GM21825 (cell line): ENCODE measurements around the gene MRPL53.
"Not testable (repeated sequence)": the region's sequence is repeated elsewhere in the genome, so short reads cannot be mapped to it uniquely, and the experiment has no call there.

Experiments
- ATAC-seq: cut with Tn5 transposase; IDR thresholded peaks from one replicate; pipeline ENCODE4 v1.9.1; 2021; ENCODE audit warnings: mild to moderate bottlenecking, moderate library complexity; ENCODE audit not compliant: unreplicated experiment

The MRPL53 gene

DNA sequence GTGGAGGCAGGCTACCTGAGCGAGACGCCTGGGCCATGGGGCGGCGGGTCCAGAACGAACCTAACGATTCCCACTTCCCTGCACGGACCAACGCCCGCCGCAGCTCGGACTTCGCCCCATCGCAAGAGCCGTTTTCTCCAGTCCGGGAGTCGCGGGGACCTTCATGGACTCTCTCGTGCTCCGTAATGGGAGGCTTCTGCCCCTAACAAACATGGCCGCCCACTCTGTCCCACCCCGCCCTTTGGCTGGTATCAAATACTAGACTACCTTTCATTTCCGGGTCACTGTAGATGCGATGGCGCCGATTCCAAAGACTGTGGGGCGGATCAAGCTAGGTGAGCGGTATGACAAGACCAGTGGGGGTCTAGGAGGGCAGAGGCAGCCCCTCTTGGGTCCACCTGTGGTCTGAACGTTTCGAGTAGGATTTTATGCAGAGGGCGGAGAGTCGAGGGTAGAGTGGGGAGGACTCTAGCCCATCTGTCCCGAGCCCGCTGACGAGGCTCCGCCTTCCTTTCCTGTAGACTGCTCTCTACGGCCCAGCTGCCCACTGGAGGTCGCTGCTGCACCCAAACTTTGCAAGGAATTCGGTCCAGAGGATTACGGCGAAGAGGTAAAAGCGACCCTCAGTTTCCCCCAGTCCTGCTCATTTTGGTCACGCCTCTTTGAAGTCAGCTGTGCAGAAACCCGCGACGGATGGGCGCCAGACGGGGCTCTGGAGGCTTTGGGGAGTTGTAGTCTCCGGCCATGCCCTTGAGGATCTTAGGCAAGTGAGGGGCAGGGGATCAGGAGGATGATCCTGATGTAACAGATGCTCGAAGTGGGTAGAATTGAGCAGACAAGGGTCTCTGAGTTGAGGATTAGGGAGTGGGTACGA, 10.6 kb upstream of the MRPL53 start, which contains the start of the genes CCDC142 and TTC31:
CCDC142 (minus strand) TSS at position 198 of the 874 bp plus-strand sequence; CDS start at position 37, 161 bp downstream.
TTC31 (plus strand) TSS at position 281 of the 874 bp plus-strand sequence; CDS start at position 296, 15 bp downstream.
- ATAC-seq: peak; percentile 87

DNA sequence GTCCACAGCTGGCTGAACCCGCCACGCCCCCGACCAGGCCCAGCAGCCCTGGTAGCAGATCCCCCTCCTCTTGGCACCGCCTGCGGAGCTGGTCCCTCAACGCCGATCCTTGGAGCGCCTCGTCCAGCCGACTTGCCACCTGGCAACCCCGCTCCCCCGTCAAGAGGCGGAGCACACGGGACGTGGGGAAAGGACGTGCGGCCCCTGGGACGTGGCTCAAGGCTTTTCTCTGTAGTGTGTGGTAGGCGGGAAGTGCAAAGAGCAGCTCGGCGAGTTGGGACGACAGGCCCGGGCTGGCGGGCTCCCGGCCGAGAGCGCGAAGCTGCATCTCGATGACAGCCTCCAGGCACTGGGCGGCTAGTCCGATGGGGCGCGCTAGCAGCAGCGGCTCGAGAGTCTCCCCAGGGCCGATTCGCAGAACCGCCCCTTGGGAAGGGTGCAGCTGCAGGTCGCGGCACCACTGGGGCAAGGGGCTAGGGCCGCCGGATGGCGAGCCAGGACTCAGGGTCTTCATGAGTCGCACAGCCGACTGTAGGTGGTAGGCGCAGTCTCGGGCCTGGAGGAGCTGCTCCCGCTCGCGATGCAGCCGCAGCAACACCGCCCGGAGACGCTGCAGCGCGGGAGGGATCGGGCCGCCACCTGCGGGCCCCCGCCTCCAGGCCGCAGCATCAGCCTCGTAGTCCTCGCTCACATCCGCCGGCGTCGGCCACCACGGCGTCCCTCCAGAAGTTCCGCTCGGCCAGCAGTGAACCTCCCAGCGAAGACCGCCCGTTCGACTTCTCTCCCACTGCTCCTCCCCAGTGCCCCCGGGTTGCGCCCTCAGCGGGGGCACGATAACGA, 9.7 kb upstream of the MRPL53 start:
- peak; percentile 39 for ATAC-seq

DNA sequence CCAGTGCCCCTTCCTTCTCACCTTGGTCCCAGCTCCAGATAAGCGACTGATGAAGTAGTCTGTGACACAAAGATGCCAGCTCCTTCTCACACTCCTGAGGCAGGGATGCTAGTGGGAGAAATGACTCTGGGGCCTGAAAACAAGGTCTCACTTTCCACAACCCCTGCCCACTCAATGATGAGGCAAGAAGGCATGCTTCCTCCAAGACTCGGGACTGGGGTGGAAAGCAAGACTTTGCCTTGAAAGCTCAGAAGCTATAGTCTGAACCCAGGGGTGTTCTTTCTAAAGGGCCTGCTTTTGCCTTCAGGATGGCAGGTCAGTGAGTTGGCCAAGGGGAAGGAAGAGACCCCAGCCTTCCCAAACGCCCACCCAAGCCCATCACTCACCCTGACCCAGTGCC, 9.0 kb upstream of the MRPL53 start:
- ATAC-seq: no peak

GRCh38 chr2:74474899-74475298, 2.4 kb upstream of the MRPL53 start:
- ATAC-seq: no peak

GRCh38 chr2:74474481-74474880, 2.0 kb upstream of the MRPL53 start:
- no peak for ATAC-seq

- no peak for ATAC-seq
Measured at GRCh38 chr2:74472945-74473258, 422 bp upstream of the MRPL53 start.

DNA sequence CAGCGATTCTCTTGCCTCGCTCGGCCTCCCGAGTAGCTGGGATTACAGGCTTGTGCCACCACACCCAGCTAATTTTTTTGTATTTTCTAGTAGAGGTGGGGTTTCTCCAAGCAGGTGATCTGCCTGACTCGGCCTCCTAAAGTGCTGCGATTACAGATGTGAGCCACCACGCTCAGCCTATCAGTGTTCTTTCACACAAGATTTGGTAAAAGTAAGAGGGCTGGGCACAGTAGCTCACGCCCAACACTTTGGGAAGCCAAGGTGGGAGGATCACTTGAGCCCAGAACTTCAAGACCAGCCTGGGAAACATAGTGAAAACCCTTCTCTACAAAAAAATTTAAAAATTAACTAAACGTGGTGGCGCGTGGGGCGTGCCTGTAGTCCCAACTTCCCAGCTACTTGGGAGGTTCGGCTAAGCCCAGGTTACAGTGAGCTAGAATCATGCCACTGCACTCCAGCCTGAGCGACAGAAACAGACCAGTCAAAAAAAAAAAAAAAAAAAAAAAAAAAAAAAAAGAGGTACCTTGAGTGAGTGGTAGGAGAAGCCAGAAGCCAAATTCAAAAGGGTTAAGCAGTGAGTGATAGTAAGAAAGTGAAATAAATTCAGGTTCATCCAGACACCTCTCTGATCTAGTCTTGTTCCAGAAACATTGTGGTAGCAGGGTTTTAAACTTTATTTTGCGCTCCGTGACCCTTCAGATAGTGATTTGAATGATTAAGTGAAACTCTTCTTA, 981 bp downstream of the MRPL53 start:
- ATAC-seq: no peak

DNA sequence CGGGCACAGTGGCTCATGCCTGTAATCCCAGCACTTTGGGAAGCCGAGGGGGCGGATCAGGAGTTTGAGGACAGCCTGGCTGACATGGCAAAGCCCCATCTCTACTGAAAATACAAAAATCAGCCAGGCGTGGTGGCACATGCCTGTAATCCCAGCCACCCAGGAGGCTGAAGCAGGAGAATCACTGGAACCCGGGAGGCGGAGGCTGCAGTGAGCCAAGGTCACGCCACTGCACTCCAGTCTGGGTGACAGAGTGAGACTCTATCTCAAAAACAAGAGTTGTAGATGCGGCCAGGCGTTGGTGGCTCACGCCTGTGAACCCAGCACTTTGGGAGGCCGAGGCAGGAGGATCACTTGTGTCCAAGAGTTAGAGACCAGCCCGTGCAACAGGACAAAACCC, 1.7 kb downstream of the MRPL53 start:
- not testable (repeated sequence) for ATAC-seq

DNA sequence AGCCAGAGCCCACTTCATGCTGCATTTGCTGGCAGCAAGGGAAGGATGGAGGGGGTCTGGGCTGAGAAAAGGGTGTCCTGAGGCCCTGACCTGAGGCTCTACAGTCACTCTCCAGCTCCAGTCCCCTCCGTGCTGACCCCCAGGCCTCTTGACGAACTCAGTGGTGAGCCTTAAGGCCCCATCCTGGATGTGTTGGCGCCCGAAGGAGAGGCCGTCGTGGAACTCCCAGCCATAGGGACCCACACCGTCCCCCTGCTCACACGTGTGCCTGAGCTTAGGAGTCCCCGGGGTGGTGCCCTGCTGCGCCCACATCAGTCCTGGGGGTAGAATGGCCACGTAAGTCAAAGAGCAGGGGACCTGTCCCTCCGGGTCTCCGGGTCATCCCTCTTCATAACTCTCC, 8.1 kb downstream of the MRPL53 start:
- no peak for ATAC-seq

DNA sequence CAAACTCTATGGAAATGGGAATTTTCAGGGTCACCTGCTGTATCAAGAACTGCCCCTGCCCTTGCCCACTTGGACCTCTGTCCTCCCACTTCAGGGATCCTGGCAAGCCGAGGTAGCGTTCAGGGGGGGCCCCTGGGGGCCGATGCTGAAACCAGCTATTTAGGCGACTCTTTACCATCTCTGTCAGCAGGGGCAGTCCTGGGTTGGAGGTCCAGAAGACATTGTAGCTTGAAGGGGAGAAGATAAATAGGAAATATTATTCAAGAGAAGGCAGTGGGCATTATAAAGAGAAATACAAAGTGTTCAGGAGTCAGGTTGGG, 9.7 kb downstream of the MRPL53 start:
- ATAC-seq: no peak

DNA sequence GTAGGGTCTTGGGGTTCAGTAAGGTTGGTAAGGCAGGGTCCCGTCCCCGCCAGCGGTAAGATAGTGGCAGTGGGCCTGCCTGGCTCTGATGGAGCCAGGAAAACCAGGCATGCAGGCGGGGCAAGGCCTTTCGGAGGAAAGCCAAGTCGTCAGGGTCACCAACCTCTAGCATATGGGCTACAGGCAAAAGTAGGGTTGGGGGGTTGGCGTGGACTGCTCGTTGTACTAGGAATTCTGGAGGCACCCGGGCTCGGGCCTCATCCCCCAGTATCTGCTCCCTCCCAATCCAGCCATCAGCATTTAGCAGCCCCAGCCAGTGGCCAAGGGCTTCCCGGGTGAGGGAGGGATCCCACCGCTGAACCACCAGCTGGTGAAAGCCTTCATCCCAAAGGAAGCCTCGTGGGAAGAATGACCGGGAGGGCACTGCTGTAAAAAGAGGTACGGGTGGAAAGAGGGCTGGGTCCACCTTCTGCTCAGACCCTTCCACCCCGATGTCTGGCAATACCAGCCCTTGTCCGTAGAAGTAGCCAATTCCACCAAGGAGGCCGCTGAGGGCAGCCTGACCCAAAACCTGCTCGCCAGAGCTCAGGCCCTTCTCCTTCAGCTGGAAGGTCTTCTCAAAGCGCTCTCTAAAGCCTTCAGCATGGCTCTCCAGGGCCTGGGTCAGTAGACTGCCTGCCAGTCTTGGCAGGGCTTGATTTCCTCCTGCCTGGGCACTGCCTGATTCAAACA, 10.3 kb downstream of the MRPL53 start:
- ATAC-seq: no peak

GRCh38 chr2:74461187-74462053, 11.1 kb downstream of the MRPL53 start:
- ATAC-seq: no peak

DNA sequence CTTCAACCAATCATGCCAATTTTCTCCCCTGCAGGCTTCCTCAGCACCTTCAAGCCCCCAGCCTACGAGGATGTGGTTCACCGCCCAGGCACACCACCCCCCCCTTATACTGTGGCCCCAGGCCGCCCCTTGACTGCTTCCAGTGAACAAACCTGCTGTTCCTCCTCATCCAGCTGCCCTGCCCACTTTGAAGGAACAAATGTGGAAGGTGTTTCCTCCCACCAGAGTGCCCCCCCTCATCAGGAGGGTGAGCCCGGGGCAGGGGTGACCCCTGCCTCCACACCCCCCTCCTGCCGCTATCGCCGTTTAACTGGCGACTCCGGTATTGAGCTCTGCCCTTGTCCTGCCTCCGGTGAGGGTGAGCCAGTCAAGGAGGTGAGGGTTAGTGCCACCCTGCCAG, 12.3 kb downstream of the MRPL53 start:
- ATAC-seq: not testable (repeated sequence)

- not testable (repeated sequence) for ATAC-seq
Measured at GRCh38 chr2:74459503-74460118, 12.9 kb downstream of the MRPL53 start.

- ATAC-seq: no peak
Measured at GRCh38 chr2:74458938-74459363, 13.5 kb downstream of the MRPL53 start.

- ATAC-seq: peak; percentile 79
Measured at GRCh38 chr2:74458132-74458937, 14.1 kb downstream of the MRPL53 start, which contains the start of gene WBP1. TSS of gene WBP1 (plus strand) at chr2:74458438. CDS start at chr2:74458603, 165 bp downstream.

DNA sequence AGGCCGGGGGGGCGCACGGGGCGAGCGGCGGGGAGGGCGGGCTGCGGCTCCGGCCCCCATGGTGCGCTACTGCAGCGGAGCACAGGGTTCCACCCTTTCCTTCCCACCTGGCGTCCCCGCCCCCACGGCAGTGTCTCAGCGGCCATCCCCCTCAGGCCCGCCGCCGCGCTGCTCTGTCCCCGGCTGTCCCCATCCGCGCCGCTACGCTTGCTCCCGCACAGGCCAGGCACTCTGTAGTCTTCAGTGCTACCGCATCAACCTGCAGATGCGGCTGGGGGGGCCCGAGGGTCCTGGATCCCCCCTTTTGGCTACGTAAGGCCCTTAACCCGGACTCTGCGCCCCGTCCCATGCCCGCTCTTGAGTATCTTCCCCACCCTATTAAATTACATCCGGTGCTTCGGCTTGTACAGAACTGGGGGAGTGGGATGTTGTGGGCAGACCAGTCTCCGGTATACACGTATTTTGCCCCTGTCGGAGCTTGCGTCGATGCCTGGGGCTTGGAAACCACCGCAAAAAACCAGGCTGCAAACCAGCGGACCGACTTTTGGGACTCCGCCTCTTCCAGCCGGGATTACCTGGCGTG, 14.8 kb downstream of the MRPL53 start:
- peak; percentile 33 for ATAC-seq

GRCh38 chr2:74457129-74457548, 15.3 kb downstream of the MRPL53 start:
- ATAC-seq: no peak
